Thyroid gland (tissue), 4 donors: ENCODE measurements around the gene MZT2B. TPM values are rescaled to one million over a fixed set of nuclear protein-coding genes. Genes with fewer than 3 reads are reported as not detected.
A peak's percentile ranks its signal among the peaks of the same experiment; 100 is the strongest.
"Not testable (repeated sequence)": the region's sequence is repeated elsewhere in the genome, so short reads cannot be mapped to it uniquely, and the experiment has no call there.

ENCODE experiments used
- DNase-seq, 2 donors: peaks; one replicate each; pipeline ENCODE4 v3.0.0-alpha.2; 2019
- H3K27ac ChIP-seq, 3 donors: fragments of 200-600 bp; sonication (generic); 1 replicate in 2 of 3; 2 replicates in 1 of 3; pipeline ENCODE4 v1.5.1; 2016 to 2019; ENCODE audit warnings: mild to moderate bottlenecking in 1 of 3, moderate library complexity in 1 of 3
- H3K27me3 ChIP-seq: fragments of 200-600 bp; sonication (generic); one replicate; pipeline ENCODE4 v1.5.1; 2019
- H3K36me3 ChIP-seq, 2 donors: fragments of 200-600 bp; sonication (generic); one replicate each; pipeline ENCODE4 v1.5.1; 2016 to 2019
- H3K4me1 ChIP-seq, 2 donors: fragments of 200-600 bp; sonication (generic); one replicate each; pipeline ENCODE4 v1.5.1; 2017 to 2019
- H3K4me3 ChIP-seq, 3 donors: fragments of 200-600 bp; sonication (generic); replicated peaks in 1 of 3; 1 replicate in 2 of 3; 2 replicates in 1 of 3; pipeline ENCODE4 v1.5.1; 2016; ENCODE audit warnings: mild to moderate bottlenecking in 1 of 3
- H3K9me3 ChIP-seq: fragments of 200-600 bp; sonication (generic); one replicate; pipeline ENCODE4 v1.5.1; 2017
- POLR2A ChIP-seq, 2 donors: fragments of 450-650 bp; IDR thresholded peaks; one replicate each; pipeline ENCODE4 v1.6.1; 2017; ENCODE audit warnings: antibody characterized with exemption in 2 of 2, mild to moderate bottlenecking in 2 of 2, moderate library complexity in 1 of 2
- WGBS, 2 donors: methylation state at CpG; one replicate each; pipeline ENCODE4 v1.1.5; 2017; 5-methylcytosine and 5-hydroxymethylcytosine counted together
- intact Hi-C: fragments of 100-400 bp; cut with DNase I; formaldehyde crosslinking; loops from one replicate; pipeline ENCODE4 v1.15.1; 2023
- total RNA-seq, 4 donors: library from RNA; depleted of rRNA; stranded (reverse); fragments of >200 nt; gene quantifications; one replicate each; pipeline ENCODE4 v1.2.3, GENCODE V29; 2016
- TF ChIP-seq, protein P1 (sequence below), 6 experiments: fragments of 200-600 bp in 3 of 6; fragments of 450-650 bp in 3 of 6; sonication (generic) in 3 of 6; IDR thresholded peaks; one replicate each; pipeline ENCODE4 v1.5.1; 2016 to 2019; ENCODE audit warnings: antibody characterized with exemption in 6 of 6, mild to moderate bottlenecking in 2 of 6, inconsistent platforms in 1 of 6, moderate library complexity in 1 of 6

Gene MZT2B
- total RNA-seq, 4 donors from 2014 or later: 135 to 237 (median 221) TPM

- 91 to 98% methylated on average over 7 of the region's 7 CpGs for WGBS, 2 donors
- Histone ChIP-seq H3K9me3 (no peaks in the 10 kb centered on the region), H3K4me1 (no peaks in the 10 kb centered on the region), H3K27ac (no peak overlapping the region), H3K27me3 (no peaks in the 10 kb centered on the region), H3K36me3 (peaks cover 19 to 56% of the 10 kb centered on the region in 2 donors), H3K4me3 (no peak overlapping the region)
- intact Hi-C loops: no loop called here
- DNase-seq: no peak
- TF ChIP-seq, protein P1, sequence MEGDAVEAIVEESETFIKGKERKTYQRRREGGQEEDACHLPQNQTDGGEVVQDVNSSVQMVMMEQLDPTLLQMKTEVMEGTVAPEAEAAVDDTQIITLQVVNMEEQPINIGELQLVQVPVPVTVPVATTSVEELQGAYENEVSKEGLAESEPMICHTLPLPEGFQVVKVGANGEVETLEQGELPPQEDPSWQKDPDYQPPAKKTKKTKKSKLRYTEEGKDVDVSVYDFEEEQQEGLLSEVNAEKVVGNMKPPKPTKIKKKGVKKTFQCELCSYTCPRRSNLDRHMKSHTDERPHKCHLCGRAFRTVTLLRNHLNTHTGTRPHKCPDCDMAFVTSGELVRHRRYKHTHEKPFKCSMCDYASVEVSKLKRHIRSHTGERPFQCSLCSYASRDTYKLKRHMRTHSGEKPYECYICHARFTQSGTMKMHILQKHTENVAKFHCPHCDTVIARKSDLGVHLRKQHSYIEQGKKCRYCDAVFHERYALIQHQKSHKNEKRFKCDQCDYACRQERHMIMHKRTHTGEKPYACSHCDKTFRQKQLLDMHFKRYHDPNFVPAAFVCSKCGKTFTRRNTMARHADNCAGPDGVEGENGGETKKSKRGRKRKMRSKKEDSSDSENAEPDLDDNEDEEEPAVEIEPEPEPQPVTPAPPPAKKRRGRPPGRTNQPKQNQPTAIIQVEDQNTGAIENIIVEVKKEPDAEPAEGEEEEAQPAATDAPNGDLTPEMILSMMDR (IDR thresholded peaks at IDR 0.05): no peak
- no peak for TF ChIP-seq POLR2A (IDR thresholded peaks at IDR 0.05)
These were observed 12.2 kb upstream of the MZT2B start for GRCh38 chr2:130169896-130170295.

DNA sequence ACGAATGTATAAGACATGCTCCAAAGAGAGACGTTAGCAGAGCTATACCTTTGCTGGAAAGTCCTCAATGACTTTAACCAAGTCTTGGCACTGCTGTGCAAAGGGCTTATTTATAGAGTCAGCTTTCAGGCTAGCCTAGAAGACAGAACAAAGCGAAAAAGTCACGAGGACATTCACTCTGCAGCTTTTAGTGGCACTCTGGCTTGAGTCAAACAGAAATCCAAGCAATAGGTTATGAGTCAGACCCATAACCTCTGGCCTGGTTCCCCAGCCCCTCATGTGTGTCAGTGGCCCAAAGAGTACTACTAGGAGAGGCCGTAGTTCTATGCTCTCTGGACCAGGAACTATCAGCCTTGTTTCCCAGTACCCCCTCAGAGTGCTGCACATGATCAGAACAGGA, 7.2 kb upstream of the MZT2B start:
- H3K4me1 ChIP-seq, H3K9me3 ChIP-seq, DNase-seq, intact Hi-C loops, H3K27me3 ChIP-seq, H3K27ac ChIP-seq, H3K4me3 ChIP-seq: not testable (repeated sequence)
- 93 to 94% methylated on average over 5 of the region's 5 CpGs for WGBS, 2 donors
- H3K36me3 ChIP-seq: peaks cover 12 to 32% of the 10 kb centered on the region in 2 donors

DNA sequence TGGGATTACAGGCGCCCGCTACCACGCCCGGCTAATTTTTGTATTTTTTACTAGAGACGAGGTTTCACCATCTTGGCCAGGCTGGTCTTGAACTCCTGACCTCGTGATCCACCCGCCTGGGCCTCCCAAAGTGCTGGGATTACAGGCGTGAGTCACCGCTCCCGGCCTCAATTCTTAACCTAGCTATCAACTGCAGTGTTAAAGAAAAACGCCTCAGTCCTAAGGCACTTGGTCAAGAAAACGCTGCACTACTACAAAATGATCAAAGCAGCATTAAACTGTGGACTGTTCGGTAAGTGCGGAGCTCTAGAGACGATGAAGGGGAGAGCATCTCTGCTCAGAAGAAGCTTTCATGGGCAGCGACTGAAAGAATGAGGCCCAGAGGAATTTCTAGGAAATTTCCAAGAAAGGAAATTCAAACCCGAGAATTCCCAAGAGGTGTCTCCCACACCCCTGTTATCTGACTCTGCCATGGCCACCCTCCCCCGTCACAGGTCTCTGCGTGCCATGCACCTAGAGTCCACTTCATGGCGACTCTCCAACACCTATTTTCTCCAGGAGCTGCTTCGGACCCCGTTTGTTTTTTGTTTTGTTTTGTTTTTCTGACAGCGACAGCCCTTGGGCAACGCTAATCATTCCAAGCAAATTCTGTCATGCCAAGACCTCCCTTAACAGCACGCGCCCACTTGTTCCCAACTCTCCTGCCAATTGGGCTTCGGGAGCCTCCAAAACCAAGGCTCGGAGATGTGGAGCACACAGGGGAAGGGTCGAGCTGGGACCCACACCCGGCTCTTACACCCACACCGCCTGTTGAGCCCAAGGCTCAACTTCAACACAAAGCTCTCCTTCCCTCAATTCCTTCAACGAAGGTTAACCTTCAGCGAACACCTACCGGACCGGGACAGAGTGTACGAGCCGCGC, 1.4 kb upstream of the MZT2B start:
- H3K9me3 ChIP-seq, H3K36me3 ChIP-seq, intact Hi-C loops, H3K27me3 ChIP-seq, DNase-seq: not testable (repeated sequence)
- Histone ChIP-seq H3K4me1 (peaks cover 20 to 29% of the 10 kb centered on the region in 2 donors), H3K4me3 (peak overlapping the region; percentile 27 to 97 (median 89)), H3K27ac (peak overlapping the region; percentile 87 to 95 (median 94))
- WGBS, 2 donors: 25 to 28% methylated on average over 35 to 37 of the region's 38 CpGs

- no peaks in the 10 kb centered on the region for H3K9me3 ChIP-seq
- no peaks in the 10 kb centered on the region for H3K27me3 ChIP-seq
- TF ChIP-seq POLR2A (IDR thresholded peaks at IDR 0.05): peak in 1 of 2 donors; percentile 67
- TF ChIP-seq, protein P1 (IDR thresholded peaks at IDR 0.05): peak in 1 of 6 experiments; percentile 14
- H3K36me3 ChIP-seq: no peaks in the 10 kb centered on the region
- H3K4me1 ChIP-seq: peaks cover 20 to 29% of the 10 kb centered on the region in 2 donors
- DNase-seq: peak; percentile 97 to 99
- H3K4me3 ChIP-seq: peak within 1 kb of the TSS; percentile 41 to 97 (median 89)
- 0% methylated on average over 12 to 29 of the region's 55 CpGs for WGBS, 2 donors
- H3K27ac ChIP-seq: peak within 1 kb of the TSS; percentile 87 to 95 (median 94)
- intact Hi-C loops: no loop called here
These were observed 660 bp upstream of the MZT2B start, which contains the start of gene SMPD4 for GRCh38 chr2:130181325-130181879. TSS of gene SMPD4 (minus strand) at chr2:130181602. CDS start at chr2:130176592, 5,010 bp downstream.

DNA sequence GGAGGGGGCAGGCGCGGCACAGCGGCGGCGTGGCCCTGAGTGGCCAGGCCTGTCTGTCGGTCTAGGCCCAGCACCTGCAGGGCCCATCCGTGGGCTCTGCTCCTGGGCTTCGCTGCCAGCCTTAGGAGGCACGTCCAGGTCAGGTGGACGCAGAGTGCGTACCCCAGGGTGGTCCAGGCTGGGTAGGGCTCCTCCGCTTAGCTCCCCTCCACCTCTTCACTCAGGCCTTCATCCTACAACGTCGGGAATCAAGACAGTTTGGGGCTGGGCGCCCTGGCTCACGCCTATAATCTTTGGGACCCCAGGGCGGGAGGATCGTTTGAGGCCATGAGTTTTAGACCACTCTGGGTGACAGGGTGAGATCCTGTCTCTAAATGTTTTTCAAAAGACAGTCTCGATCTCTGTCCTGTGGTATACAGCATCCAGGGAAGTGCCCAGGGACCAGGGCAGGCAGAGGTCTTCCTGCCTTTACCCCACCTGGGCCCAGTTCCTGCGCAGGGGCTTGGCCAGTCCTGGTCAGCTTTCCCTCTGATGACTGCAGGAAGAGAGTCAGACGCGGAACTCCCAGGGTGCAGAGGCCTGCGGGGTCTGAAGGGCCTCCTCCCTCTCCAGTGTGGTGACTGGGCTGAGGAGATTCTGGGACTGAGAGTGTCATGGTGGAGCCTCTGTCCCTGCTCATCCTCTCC, 907 bp downstream of the MZT2B start:
- Histone ChIP-seq H3K4me1 (peaks cover 20 to 29% of the 10 kb centered on the region in 2 donors), H3K4me3 (peak overlapping the region in 1 of 3 donors; percentile 89), H3K27ac (peak overlapping the region; percentile 72 to 95 (median 74))
- peak in 1 of 2 donors; percentile 27 for DNase-seq
- WGBS, 2 donors: 27 to 29% methylated on average over 10 to 15 of the region's 23 CpGs
- intact Hi-C loops, H3K36me3 ChIP-seq, H3K27me3 ChIP-seq, H3K9me3 ChIP-seq: not testable (repeated sequence)

GRCh38 chr2:130183512-130184373, 1.7 kb downstream of the MZT2B start:
- peak overlapping the region in 1 of 3 donors; percentile 89 for H3K4me3 ChIP-seq
- WGBS, 2 donors: 23 to 44% methylated on average over 18 to 19 of the region's 26 CpGs
- H3K4me1 ChIP-seq: peaks cover 20 to 29% of the 10 kb centered on the region in 2 donors
- intact Hi-C loops: no loop called here
- no peaks in the 10 kb centered on the region for H3K27me3 ChIP-seq
- peak overlapping the region; percentile 72 to 95 (median 74) for H3K27ac ChIP-seq
- no peaks in the 10 kb centered on the region for H3K9me3 ChIP-seq
- peak; percentile 76 to 85 for DNase-seq
- H3K36me3 ChIP-seq: no peaks in the 10 kb centered on the region
- TF ChIP-seq, protein P1 (IDR thresholded peaks at IDR 0.05): no peak
- peak in 1 of 2 donors; percentile 17 for TF ChIP-seq POLR2A (IDR thresholded peaks at IDR 0.05)
